Right lobe of liver (tissue), 4 donors: ENCODE results near the gene ASGR2.

ENCODE experiments used
- CTCF ChIP-seq, 4 donors: fragments of 200-600 bp in 3 of 4; fragments of 450-650 bp in 1 of 4; IDR thresholded peaks; one replicate each; pipeline versions ENCODE4 v1.5.1 to v1.8.0; 2016 to 2022; ENCODE audit warnings: antibody characterized with exemption in 4 of 4, mild to moderate bottlenecking in 2 of 4
- POLR2A ChIP-seq: fragments of 450-650 bp; IDR thresholded peaks from one replicate; pipeline ENCODE4 v1.6.1; 2017; ENCODE audit warnings: antibody characterized with exemption, mild to moderate bottlenecking
- donor health status: DM: no; HTN: no; CAD: no.
- donor health status: DM: no; HTN: no; CAD: no.
- donor health status: DM: no; HTN: yes; CAD: no.

DNA sequence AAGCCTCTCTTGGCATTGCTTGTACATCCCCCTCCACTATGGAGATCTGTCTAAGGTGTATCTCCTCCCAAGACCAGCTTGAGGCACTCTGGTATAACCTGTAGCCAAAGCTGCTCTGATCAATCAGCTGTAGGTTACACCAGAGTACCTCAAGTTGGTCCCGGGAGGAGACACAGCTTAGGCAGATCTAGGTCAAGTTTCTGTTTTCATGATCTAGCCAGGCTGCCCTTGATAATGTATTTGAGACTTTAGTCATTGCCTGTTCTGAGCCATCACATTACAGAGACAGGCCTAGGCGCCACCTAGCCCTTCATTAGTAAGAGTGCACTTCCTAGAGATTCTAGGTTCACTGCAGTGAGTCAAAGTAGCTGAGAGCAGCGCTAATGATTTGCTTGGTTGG is 33.1 kb upstream of the ASGR2 start:
- TF ChIP-seq CTCF (IDR thresholded peaks at IDR 0.05) (no peak), POLR2A (no peak)
